H9 (cell line): ENCODE data around the gene KLF2. TPM values are rescaled to one million over a fixed set of nuclear protein-coding genes. Genes with fewer than 3 reads are reported as not detected.

Experiments
- DNase-seq: peaks from one replicate; pipeline ENCODE4 v3.0.0-alpha.2; 2017
- H2AFZ ChIP-seq: one replicate; pipeline ENCODE4 v1.6.1; 2013; ENCODE audit warnings: mild to moderate bottlenecking, low read length, control low read depth, moderate library complexity
- H2AK5ac ChIP-seq: 2 replicates; pipeline ENCODE4 v1.6.1; 2013; ENCODE audit warnings: low read length, control low read depth, mixed read lengths; ENCODE audit not compliant: insufficient read length
- H2BK120ac ChIP-seq: one replicate; pipeline ENCODE4 v1.6.1; 2013; ENCODE audit warnings: low read depth, mild to moderate bottlenecking, low read length, control low read depth, inconsistent platforms; ENCODE audit not compliant: poor library complexity, severe bottlenecking
- H2BK12ac ChIP-seq: 2 replicates; pipeline ENCODE4 v1.6.1; 2013; ENCODE audit warnings: low read length, control low read depth, mixed read lengths, low read depth; ENCODE audit not compliant: insufficient read length
- H2BK15ac ChIP-seq: 2 replicates; pipeline ENCODE4 v1.6.1; 2013; ENCODE audit warnings: low read depth, low read length, control low read depth
- H2BK20ac ChIP-seq: one replicate; pipeline ENCODE4 v1.6.1; 2013; ENCODE audit warnings: low read depth, mild to moderate bottlenecking, low read length, control low read depth, inconsistent platforms; ENCODE audit not compliant: poor library complexity, severe bottlenecking
- H2BK5ac ChIP-seq: 2 replicates; pipeline ENCODE4 v1.6.1; 2013; ENCODE audit warnings: low read length, control low read depth, mixed read lengths; ENCODE audit not compliant: insufficient read length
- H3K14ac ChIP-seq: 2 replicates; pipeline ENCODE4 v1.6.1; 2013; ENCODE audit warnings: low read length, control low read depth; ENCODE audit not compliant: insufficient read depth
- H3K18ac ChIP-seq: 2 replicates; pipeline ENCODE4 v1.6.1; 2013; ENCODE audit warnings: low read depth, mild to moderate bottlenecking, mixed read lengths, low read length, control low read depth; ENCODE audit not compliant: insufficient read length
- H3K23ac ChIP-seq: 2 replicates; pipeline ENCODE4 v1.6.1; 2013; ENCODE audit warnings: low read length, control low read depth, mixed read lengths, low read depth; ENCODE audit not compliant: insufficient read length
- H3K23me2 ChIP-seq: 2 replicates; pipeline ENCODE4 v1.6.1; 2013; ENCODE audit warnings: low read depth, mild to moderate bottlenecking, mixed read lengths, low read length, control low read depth; ENCODE audit not compliant: insufficient read length, poor library complexity, severe bottlenecking
- H3K27ac ChIP-seq: 2 replicates; pipeline ENCODE4 v1.5.1; 2013; ENCODE audit warnings: low read length, control low read depth, mixed read lengths, low read depth; ENCODE audit not compliant: insufficient read length
- H3K27me3 ChIP-seq: 2 replicates; pipeline ENCODE4 v1.6.1; 2013; ENCODE audit warnings: low read length, control low read depth, inconsistent platforms; ENCODE audit not compliant: insufficient read depth
- H3K4ac ChIP-seq: 2 replicates; pipeline ENCODE4 v1.6.1; 2013; ENCODE audit warnings: low read depth, mild to moderate bottlenecking, control low read depth, inconsistent platforms, low read length, moderate library complexity
- H3K4me1 ChIP-seq: 2 replicates; pipeline ENCODE4 v1.6.1; 2013; ENCODE audit warnings: low read length, control low read depth, inconsistent platforms; ENCODE audit not compliant: insufficient read depth
- H3K4me2 ChIP-seq: 2 replicates; pipeline ENCODE4 v1.6.1; 2013; ENCODE audit warnings: low read length, control low read depth, mixed read lengths; ENCODE audit not compliant: insufficient read length, insufficient read depth
- H3K56ac ChIP-seq: 2 replicates; pipeline ENCODE4 v1.6.1; 2013; ENCODE audit warnings: low read depth, mild to moderate bottlenecking, mixed read lengths, low read length, control low read depth; ENCODE audit not compliant: insufficient read length
- H3K79me1 ChIP-seq: 2 replicates; pipeline ENCODE4 v1.6.1; 2013; ENCODE audit warnings: low read depth, mild to moderate bottlenecking, moderate library complexity, low read length, control low read depth, inconsistent platforms; ENCODE audit not compliant: insufficient read depth, poor library complexity, severe bottlenecking
- H3K79me2 ChIP-seq: 2 replicates; pipeline ENCODE4 v1.6.1; 2013; ENCODE audit warnings: low read length, control low read depth, inconsistent platforms; ENCODE audit not compliant: insufficient read depth
- H3K9ac ChIP-seq: 2 replicates; pipeline ENCODE4 v1.6.1; 2013; ENCODE audit warnings: low read length, control low read depth, mixed read lengths; ENCODE audit not compliant: insufficient read length; ENCODE audit errors: extremely low read depth
- H3K9me3 ChIP-seq: one replicate; pipeline ENCODE4 v1.6.1; 2013; ENCODE audit warnings: low read depth, low read length, inconsistent platforms; ENCODE audit not compliant: control insufficient read depth
- H3T11ph ChIP-seq: one replicate; pipeline ENCODE4 v1.6.1; 2013; ENCODE audit warnings: mild to moderate bottlenecking, low read length, control low read depth, inconsistent platforms
- H4K20me1 ChIP-seq: one replicate; pipeline ENCODE4 v1.6.1; 2013; ENCODE audit not compliant: control insufficient read depth, insufficient read length, insufficient read depth
- H4K5ac ChIP-seq: 2 replicates; pipeline ENCODE4 v1.6.1; 2013; ENCODE audit warnings: low read depth, mild to moderate bottlenecking, mixed read lengths, low read length, control low read depth; ENCODE audit not compliant: insufficient read length
- H4K8ac ChIP-seq: replicated peaks from 2 replicates; pipeline ENCODE4 v1.6.1; 2013; ENCODE audit warnings: low read length, control low read depth, mixed read lengths, low read depth; ENCODE audit not compliant: insufficient read length
- H4K91ac ChIP-seq: 2 replicates; pipeline ENCODE4 v1.6.1; 2013; ENCODE audit warnings: low read depth, mild to moderate bottlenecking, moderate library complexity, mixed read lengths, low read length, control low read depth; ENCODE audit not compliant: insufficient read length
- H3K27ac Mint-ChIP-seq, 3 experiments: 2 replicates in 2 of 3; 3 replicates in 1 of 3; pipeline ENCODE4 v1.8.0; 2020 to 2021; ENCODE audit warnings: mixed read lengths in 3 of 3, mild to moderate bottlenecking in 1 of 3, moderate library complexity in 1 of 3
- H3K27me3 Mint-ChIP-seq: 2 replicates; pipeline ENCODE4 v1.8.0; 2021; ENCODE audit warnings: low read depth, mild to moderate bottlenecking, moderate library complexity, mixed read lengths
- H3K36me3 Mint-ChIP-seq, 3 experiments: 2 replicates in 2 of 3; 3 replicates in 1 of 3; pipeline ENCODE4 v1.8.0; 2020 to 2021; ENCODE audit warnings: low read depth in 3 of 3, mixed read lengths in 3 of 3; ENCODE audit not compliant: insufficient read depth in 1 of 3
- H3K4me1 Mint-ChIP-seq, 2 experiments: 2 replicates each; pipeline ENCODE4 v1.8.0; 2020; ENCODE audit warnings: mixed read lengths in 2 of 2
- H3K4me3 Mint-ChIP-seq, 2 experiments: 2 replicates in 1 of 2; 3 replicates in 1 of 2; pipeline ENCODE4 v1.8.0; 2020 to 2021; ENCODE audit warnings: mild to moderate bottlenecking in 2 of 2, mixed read lengths in 2 of 2, moderate library complexity in 1 of 2
- H3K9me3 Mint-ChIP-seq, 2 experiments: 2 replicates in 1 of 2; 3 replicates in 1 of 2; pipeline ENCODE4 v1.8.0; 2020; ENCODE audit warnings: mild to moderate bottlenecking in 2 of 2, mixed read lengths in 2 of 2, moderate library complexity in 1 of 2
- CTCF ChIP-seq: fragments of 200-600 bp; sonication (generic); conservative IDR thresholded peaks from 3 replicates; pipeline ENCODE4 v1.8.0; 2021; ENCODE audit warnings: antibody characterized with exemption, mild to moderate bottlenecking
- WGBS: extraction: QIAGEN DNeasy Blood & Tissue Kit; methylation state at CpG from one replicate; pipeline ENCODE4 v1.1.7; 2013; ENCODE audit warnings: missing lambda C conversion rate, low lambda C conversion rate, mixed read lengths; ENCODE audit not compliant: insufficient read length; ENCODE audit errors: extremely low coverage; 5-methylcytosine and 5-hydroxymethylcytosine counted together
- total RNA-seq: library from RNA; stranded (reverse); gene quantifications from 2 replicates; pipeline ENCODE4 v1.2.1, GENCODE V29; 2021

The KLF2 gene
- total RNA-seq, 1 experiment from 2014 or later = 0.33 TPM

GRCh38 chr19:16358456-16358855 lies 33.8 kb downstream of the KLF2 start:
- no CpG with 5 or more reads among the region's 15 CpGs for whole genome bisulfite sequencing
- Mint-ChIP-seq H3K4me1 (peaks cover 0 to 14% of the 10 kb centered on the region in 2 experiments; a peak in 3 of 4 replicates), H3K36me3 (peaks cover 0 to 25% (median 5%) of the 10 kb centered on the region in 3 experiments; a peak in 5 of 7 replicates)

More at GRCh38 chr19:16358456-16358855, 33.8 kb downstream of the KLF2 start:
- Histone ChIP-seq H2BK120ac (no peak overlapping the region), H3K4me2 (no peak overlapping the region), H3K56ac (no peak overlapping the region), H2BK5ac (no peak overlapping the region), H4K8ac (no peak overlapping the region), H4K20me1 (no peaks in the 10 kb centered on the region), H3K4me1 (no peaks in the 10 kb centered on the region), H2BK20ac (no peak overlapping the region), H3K23me2 (no peaks in the 10 kb centered on the region), H2AK5ac (no peak overlapping the region), H3T11ph (no peak overlapping the region), H2BK15ac (no peak overlapping the region), H3K27ac (no peak overlapping the region), H3K14ac (no peak overlapping the region), H3K27me3 (no peaks in the 10 kb centered on the region), H3K23ac (no peak overlapping the region), H3K18ac (no peak overlapping the region), H2AFZ (no peak overlapping the region), H3K4ac (no peak overlapping the region), H3K9me3 (no peaks in the 10 kb centered on the region), H3K79me1 (no peaks in the 10 kb centered on the region), H3K9ac (no peak overlapping the region), H3K79me2 (no peaks in the 10 kb centered on the region), H4K91ac (no peak overlapping the region), H2BK12ac (no peak overlapping the region), H4K5ac (no peak overlapping the region)
- no peaks in the 10 kb centered on the region for H3K9me3 Mint-ChIP-seq
- no peak for TF ChIP-seq CTCF
- no peak for DNase-seq
- no peaks in the 10 kb centered on the region for H3K27me3 Mint-ChIP-seq
- no peak overlapping the region for H3K4me3 Mint-ChIP-seq
- no peak overlapping the region; a peak in 1 of 7 replicates for H3K27ac Mint-ChIP-seq
